Renal cortex interstitium (tissue), 11 donors: ENCODE data around the gene TTC28. TPM values are rescaled to one million over a fixed set of nuclear protein-coding genes. Genes with fewer than 3 reads are reported as not detected.

ENCODE experiments used
- DNase-seq, 11 donors: peaks; one replicate each; pipeline ENCODE4 v3.0.0-alpha.2; 2013; ENCODE audit warnings: low read depth in 9 of 11, low spot score in 4 of 11; ENCODE audit errors: extremely low read depth in 1 of 11
- polyA plus RNA-seq, 3 donors: library from polyadenylated mRNA; unstranded; fragments of 120-200 nt; gene quantifications; one replicate each; pipeline ENCODE4 v1.2.1, GENCODE V29; 2013; ENCODE audit not compliant: insufficient read length in 3 of 3

TTC28 gene
- polyA plus RNA-seq, 3 donors: 33.1 to 43.1 (median 35.9) TPM

DNA sequence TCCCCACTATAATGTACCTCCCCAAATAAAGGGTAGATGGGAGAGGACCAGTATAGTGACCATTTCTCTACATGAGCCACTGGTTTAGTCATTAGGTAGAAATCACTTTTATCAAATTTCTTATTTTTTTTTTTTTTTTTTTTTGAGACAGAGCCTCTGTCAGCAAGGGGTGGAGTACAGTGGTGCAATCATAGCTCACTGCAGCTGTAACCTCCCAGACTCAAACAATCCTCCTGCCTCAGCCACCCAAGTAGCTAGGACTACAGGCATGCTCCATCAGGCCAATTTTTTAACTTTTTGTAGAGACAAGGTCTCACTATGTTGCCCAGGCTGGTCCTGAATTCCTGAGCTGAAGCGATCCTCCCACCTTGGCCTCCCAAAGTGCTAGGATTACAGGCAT is 322.4 kb downstream of the TTC28 start:
- DNase-seq: no peak

DNA sequence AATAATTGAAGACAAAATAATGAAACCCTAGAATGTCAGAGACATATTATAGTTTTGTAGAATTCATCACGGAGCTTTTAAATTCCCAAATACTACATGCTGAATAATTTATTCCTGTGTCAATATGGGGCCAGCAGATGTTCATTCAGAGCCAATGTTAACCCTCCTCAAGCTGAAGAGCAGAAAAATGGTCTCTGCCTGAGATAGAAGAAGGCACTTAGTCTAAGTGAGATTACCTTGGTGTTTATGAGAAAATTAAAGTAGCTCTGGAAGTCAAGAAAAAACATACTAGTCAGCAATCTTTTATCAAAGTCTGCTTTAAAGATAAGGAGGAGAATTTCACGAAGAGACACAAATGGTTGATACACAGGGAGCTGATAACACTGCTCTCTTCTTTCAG is 328.2 kb downstream of the TTC28 start:
- no peak for DNase-seq

DNA sequence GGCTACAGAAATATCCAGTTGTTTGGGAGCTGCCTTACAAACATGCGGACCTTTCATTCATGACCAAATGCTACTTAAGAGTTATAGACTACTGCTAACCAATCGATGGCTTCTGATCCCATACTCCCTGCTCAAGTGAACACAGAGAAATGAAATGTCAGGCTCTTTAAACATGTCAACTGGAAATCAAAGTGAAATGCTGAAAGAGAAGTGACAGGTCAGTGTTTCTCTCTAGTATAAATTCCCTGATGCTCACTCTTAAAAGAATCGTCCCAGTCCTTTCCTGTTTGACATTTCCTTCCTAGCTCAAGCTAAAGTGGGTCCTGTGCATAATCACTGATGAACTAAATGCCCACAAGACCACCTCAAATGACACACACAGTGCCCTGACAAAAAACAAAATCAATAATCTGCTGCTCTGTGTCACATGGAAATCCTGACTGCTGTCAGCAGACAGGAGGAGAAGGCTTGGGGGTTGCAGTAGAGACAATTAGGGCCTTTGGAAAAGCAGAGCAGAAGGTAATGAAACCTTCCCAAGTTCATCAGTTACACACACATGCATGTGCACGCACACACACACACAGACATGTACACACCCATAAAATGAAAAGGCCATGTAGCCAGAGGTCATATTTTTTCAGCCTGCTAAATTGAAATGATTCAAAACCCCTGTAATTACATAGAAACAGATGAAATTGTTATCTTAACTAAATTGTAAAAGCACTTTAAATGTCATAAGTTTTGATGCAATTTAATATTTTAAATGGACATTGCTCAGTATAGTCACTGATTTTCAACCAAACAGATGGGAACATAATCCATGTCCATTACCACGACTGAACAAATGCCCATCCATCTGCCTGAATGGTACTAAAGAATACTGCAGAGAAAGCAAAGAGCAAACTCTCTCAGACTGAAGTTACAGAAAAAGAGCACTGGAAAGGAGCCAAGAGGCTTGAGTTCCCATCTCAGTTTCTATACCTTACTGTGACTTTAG is 330.7 kb downstream of the TTC28 start:
- DNase-seq: no peak

DNA sequence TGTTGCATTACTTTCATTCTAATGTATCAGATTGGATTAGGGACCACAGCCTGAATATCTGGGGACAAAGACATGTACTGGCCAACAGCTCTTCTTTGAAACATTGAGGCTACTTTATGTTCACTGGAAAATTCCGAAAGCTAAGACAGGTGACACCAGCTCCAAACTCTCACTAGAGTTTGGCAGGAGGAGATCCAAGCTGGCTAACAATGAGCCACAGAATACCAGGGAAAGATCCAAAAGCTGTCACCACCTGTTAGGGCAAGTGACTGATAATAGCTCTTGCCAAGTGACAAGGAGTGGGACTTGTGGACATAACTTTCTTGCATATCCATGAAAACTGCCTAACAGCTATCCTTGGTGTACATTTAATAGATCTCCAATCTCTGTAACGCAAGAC is 333.3 kb downstream of the TTC28 start:
- no peak for DNase-seq

DNA sequence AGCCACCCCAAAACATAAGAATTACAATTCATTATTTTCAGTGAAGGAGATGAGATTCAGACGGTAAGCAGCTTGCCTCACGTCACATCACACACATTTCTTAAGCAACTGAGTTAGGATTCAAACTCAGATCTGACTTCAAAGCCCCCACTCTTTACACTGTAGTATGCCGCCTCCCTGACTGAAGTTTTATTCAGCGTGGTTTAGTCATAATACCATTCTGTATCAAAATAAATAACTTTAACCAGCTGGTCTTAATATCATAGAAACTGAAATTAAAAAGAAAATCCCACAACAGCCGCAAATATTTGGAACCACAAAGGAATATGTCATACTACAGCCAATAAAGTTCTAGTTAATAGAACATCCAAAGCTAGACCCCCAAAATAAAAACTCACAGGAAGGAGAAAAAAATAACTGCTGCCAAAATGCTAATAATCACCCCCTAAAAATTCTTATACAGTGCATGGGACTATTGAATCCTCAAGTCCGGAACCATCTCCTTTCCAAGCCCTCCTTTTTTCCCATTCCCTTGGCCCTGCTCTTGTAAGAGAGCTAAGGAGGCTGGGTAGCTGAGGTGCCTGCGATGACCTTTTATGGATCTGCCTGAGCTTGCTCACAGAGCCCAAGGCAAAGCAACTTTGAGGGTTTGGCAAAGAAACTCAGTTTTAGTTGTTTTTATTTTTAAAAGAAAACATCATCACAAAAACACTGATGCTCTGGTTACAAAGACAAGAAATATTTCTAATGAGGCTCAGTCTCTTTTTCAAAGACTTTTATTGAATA is 334.5 kb downstream of the TTC28 start:
- DNase-seq: no peak

DNA sequence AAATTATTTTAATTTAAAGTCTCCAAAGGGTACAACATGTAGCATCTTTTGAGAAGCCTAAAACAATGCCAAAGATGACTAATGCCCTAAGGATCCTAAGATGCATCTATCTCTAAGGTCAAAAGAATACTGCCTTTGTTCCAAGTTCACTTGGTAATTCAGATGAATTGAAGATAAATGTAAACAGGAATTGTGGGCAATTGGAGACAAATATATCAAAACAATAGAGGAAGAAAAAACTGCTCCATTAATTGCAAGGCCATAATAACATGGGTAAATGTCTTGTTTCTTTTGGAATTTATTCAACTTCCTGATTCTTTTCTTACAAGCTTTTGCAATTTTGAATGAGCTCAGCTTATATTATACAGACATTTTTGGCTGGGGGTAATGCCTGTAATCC is 338.6 kb downstream of the TTC28 start:
- no peak for DNase-seq

DNA sequence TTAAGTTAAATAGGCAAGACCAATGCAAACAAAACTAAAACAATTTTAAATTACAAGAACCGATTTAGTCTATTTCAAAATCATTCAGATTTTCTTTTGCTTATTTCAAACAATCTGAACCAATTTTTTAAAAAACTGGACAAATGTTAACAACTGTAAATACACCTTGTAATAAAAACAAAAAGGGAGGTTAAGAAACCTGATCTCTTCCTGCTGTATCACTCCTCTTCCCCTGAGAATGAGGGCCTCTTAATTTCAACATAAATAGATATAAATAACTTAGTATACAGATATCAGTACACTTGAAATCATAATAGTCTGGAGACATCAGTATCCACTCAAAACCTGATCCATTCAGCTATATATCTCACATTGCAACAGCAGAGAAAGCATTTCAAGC is 346.6 kb downstream of the TTC28 start:
- no peak for DNase-seq

DNA sequence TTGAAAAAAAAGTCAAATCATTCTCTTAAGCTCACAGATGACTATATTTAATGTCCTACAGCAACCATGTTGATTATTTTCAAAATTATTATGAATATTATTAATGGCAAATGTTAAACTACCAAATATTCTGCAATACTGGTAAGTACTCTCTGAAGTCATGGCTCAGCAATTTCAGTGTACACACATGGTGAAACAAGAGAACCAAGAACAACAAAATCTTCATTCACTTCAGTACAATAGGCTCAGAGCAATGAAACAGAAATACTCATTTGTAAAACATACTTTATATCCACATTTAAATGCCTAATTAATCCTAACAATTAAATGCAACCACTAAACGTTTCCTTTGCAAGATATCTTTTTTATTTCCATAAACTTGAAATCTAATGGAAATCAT is 347.2 kb downstream of the TTC28 start:
- DNase-seq: no peak

DNA sequence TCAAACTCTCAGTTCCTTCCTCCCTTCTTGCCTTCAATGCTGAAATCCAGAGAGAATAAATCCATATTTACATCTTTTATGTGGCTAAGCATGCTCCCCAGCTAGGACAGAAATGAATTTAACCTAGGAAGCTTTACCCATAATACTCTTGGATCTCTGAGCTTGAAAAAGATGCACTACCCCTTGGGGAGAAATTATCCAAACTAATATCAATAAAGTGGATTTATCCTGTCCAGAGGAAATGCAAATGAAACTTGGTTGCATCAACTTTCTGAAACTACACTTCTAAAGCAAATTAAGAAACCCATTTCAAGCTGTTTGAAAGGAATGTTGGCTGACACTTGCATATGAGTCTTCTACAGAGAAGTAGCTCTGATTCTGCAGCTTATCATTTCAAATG is 347.9 kb downstream of the TTC28 start:
- no peak for DNase-seq

DNA sequence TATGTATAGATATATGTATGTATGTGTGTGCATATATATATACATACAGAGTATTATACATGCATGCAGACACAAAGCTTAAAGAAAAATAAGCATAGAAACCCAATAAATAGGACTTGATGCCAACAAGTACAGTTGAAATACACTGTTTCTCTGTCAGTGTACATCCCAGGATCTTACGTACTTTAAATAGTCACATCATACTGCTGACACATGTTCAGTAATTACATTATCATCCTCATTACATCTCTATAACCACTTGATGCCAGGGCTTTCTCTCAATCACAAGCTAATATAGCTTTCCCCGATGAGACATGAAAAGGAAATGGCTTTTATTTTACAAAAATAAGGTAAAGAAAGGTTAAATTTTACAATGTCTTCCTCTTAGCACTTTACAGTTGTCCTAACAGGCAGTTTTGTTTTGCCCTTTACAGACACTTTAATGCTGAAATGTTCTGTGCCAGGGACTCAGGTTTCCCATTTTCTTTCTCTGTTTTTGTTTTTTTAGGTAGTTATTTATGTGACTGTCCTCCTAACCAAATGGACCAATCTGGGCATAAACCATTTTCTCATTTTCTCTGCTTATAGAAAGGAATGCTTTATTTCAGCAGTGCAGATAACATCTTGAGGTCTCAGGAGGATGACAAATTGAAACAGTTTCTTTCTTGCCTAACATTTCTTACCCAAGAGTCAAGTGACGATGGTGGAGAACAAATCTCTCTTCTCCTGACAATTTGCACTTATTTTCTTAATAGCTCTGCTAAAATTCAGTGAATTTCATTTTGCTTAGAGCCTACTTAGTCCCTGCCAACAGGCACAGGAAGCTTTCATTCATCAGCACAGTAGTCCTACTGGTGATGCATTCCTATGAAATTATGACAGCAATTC is 350.2 kb downstream of the TTC28 start:
- DNase-seq: no peak

DNA sequence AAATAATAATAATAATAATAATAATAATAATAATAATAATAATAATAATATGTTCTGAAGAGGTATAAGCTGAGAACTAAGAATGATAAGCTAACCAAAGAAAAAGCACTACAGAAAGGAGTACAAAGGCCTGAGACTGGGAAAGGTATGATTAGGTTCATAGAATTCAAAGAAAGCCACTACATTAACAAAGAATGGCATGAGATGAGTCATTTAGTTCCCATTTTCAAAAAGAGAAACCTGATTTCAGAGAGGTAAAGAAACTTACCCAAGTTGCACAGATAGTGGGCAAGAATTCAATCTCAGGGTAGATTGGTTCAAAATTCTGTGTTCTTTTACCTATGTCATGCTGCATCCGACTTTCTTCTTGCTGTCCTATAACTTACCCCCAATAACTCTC is 350.9 kb downstream of the TTC28 start:
- no peak for DNase-seq

DNA sequence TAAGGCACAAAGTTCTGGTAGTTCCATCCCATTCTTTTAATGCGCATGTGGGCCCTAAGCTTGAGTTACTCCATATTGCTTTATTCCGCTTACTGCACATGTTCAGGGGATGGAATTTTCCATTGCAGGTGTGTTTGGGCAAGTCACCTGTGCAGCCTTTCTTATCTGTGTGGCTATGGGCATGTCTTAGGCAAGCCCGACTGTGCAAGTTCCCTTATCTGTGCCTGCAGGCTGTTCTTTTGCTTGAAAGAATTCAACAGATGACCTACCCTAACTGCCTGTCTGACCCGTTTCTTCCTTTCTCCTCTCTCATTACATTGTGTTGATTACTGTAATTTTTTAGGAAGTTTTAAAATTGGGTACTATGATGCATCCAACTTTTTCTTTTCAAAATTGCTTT is 363.6 kb downstream of the TTC28 start:
- DNase-seq: no peak

DNA sequence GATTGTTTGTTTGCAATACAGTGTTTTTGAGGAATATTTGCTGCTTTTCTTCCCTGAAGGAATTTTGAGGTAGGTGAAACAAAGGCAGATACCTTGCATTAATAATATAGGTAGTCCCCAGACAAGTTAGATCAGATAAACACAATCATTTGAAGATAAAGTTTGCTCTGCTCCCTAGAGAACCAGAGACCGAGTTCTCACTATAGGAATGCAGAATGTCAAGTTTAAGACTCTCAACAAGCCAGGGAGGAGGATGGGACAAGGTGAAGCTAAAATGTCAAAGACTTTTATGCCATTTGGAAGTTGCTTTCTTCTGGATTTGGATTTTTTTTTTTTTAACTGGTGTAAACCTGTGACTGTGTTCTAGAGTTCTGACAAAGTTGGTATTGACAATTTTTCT is 364.7 kb downstream of the TTC28 start:
- DNase-seq: no peak

DNA sequence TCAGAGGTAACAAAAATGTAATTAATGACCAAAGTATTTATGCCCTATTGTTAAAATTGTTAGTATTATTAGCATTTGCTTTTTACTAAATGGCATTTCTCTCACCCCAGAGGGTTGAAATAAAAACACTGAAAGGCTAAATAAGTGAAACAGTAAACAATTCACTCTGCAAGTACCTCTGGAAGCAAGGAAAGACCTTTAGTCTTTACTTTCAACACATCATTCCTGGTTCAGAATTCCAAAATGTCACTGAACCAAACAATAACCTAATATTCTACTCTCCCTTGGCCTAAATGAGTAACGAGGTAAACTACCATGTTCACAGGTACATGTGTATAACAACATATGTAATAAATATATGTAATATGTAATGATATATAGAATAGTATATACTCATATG is 369.3 kb downstream of the TTC28 start:
- no peak for DNase-seq

DNA sequence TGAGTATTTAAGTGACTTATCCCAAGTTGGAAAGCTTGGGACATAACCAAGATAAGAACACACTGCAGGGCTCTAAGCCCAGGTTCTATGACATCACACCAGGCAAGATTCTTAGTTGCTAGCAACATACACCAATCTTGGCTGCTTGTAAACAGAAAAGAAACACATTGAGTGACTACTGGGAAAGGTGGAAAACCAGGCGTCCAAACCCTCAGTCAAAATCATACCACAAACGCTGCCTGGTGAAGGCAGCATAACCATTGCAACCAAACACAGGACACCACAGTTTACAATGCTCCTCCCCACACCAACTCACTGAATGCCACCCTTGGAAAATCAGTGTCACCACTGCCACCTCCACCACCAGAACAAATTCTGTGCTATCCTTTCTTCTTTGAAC is 379.9 kb downstream of the TTC28 start:
- peak in 2 of 11 donors; percentile 6 to 14 for DNase-seq

DNA sequence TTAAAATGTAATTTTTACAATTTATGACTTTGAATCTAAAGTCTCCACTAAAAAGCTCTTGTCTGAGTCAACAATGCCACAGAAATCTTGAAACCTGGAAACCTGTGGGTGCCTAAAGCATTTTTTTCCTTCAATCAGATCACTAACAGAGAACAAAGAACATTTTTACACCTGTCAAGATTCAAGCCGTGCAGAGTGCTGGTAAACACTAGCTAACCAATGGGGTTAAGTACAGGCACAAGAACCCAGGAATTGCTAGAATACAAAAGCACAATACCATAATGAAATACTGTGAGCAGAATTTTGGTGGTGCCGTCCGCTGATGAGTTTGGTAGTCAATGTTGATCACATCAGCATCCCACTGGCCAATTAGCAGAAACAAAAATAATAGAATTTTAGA is 380.3 kb downstream of the TTC28 start:
- peak in 1 of 11 donors; percentile 2 for DNase-seq

DNA sequence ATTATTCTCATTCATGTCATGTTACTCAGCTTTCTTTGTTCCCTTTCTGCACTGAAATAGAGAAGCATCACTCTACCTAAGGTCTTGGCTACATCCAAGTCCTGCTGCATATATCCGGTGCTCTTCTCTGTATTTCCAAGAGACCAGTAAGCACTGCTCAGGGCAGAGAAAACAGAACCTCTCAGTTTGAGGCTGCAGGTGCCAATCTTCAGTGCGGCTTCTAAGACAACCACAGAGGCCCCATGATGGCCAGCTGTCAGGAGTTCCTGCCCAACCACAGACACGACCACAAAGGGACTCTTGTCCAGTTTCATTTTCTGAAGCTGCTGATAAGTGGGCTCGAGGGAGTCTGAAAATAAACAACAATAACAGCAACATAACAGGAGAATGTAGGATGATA is 382.1 kb downstream of the TTC28 start:
- no peak for DNase-seq

DNA sequence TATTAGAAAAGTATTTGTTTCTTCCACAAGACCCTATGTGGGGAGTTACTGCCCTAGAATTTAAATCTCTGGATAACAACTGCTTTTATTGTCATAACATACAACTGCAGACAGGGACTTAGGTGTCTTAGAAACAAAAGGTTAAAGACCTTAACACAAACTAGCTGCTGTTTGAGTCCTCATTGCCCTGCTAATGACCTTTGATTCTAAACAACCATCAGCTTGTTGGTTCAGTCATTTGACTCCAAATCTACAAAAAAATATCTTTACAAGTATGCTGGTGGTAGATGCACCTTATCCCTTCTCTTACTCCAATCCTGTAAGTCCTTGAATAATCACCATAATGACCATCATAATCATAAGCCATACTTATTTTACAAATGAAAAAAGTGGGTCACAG is 383.2 kb downstream of the TTC28 start:
- DNase-seq: no peak

DNA sequence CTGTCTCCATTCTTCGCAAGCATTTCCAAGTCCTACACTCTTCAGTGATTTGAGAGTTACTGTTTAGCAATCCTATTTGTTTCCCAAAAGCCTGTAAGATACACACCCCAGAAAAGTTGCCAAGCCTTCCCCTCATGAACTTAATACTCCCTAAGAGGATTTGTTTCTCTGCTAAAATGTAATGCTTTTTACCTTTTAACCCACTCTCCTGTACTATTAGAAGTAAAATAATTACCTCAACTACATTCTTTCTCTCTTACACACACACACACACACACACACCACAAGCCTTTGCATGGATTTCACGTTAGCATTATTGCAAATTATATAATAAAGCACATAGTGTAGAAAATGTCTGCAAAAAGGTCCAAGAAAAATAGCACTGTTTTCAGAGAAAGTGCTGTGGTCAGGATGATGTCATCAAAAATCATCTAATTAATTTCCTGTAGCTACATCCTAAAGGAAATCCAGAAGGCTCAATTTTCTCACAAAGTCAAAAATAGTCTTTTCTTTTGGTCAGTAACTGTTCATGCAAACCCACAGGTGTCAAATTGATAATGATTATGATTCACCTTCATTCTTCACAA is 396.5 kb downstream of the TTC28 start:
- DNase-seq: no peak
